Frontal cortex (tissue), 1 donor: ENCODE measurements around the gene RAD54L2. TPM values are rescaled to one million over a fixed set of nuclear protein-coding genes. Genes with fewer than 3 reads are reported as not detected.

Experiments used
- total RNA-seq: library from RNA; depleted of rRNA; stranded (reverse); fragments of >200 nt; gene quantifications from one replicate; pipeline ENCODE4 v1.2.3, GENCODE V29; 2014

The RAD54L2 gene
- total RNA-seq, 1 donor from 2014 or later = 23.2 TPM

Other genes with a start within 250 kb of the RAD54L2 start
- 33.8 TPM for gene MANF, start 153.4 kb upstream of the RAD54L2 start, total RNA-seq
- 31.0 TPM for gene RBM15B, start 147.4 kb upstream of the RAD54L2 start, total RNA-seq
- gene DCAF1, start 38.7 kb upstream of the RAD54L2 start, total RNA-seq = 26.5 TPM
- 17.9 TPM for gene TEX264, start 132.5 kb downstream of the RAD54L2 start, total RNA-seq
- 6.5 TPM for gene GRM2, start 168.3 kb downstream of the RAD54L2 start, total RNA-seq
- gene IQCF6, start 240.5 kb downstream of the RAD54L2 start, total RNA-seq = not detected